CD4-positive, CD25-positive, alpha-beta regulatory T cell (primary cell): ENCODE measurements around the gene MAPKAP1. TPM values are rescaled to one million over a fixed set of nuclear protein-coding genes. Genes with fewer than 3 reads are reported as not detected.

ENCODE experiments used
- ATAC-seq, 2 donors: fragments of 150-1000 bp; cut with Tn5 transposase; one replicate each; pipeline ENCODE4 v1.10.0; 2021; ENCODE audit warnings: low read depth in 2 of 2, moderate number of reproducible peaks in 2 of 2, moderate library complexity in 1 of 2
- DNase-seq, 3 donors: peaks; one replicate each; pipeline versions ENCODE4 v3.0.0 to v3.0.0-alpha.2; 2012 to 2022; ENCODE audit warnings: mixed read lengths in 1 of 3
- H3K27ac ChIP-seq: one replicate; pipeline ENCODE4 v1.7.0; 2013; ENCODE audit warnings: mild to moderate bottlenecking, low read length; ENCODE audit not compliant: insufficient read depth, poor library complexity, severe bottlenecking
- H3K27me3 ChIP-seq: one replicate; pipeline ENCODE4 v1.7.0; 2013; ENCODE audit warnings: low read length; ENCODE audit not compliant: control insufficient read depth, insufficient read depth
- H3K36me3 ChIP-seq: one replicate; pipeline ENCODE4 v1.7.0; 2013; ENCODE audit warnings: mild to moderate bottlenecking, low read length, moderate library complexity; ENCODE audit not compliant: control insufficient read depth, insufficient read depth
- H3K4me1 ChIP-seq: 2 replicates; pipeline ENCODE4 v1.7.0; 2013; ENCODE audit warnings: mild to moderate bottlenecking, low read length; ENCODE audit not compliant: insufficient read depth, control insufficient read depth, poor library complexity, severe bottlenecking
- H3K4me3 ChIP-seq: one replicate; pipeline ENCODE4 v1.7.0; 2013; ENCODE audit warnings: low read depth, mild to moderate bottlenecking, low read length, moderate library complexity
- H3K9me3 ChIP-seq, 2 experiments: 1 replicate in 1 of 2; 2 replicates in 1 of 2; pipeline ENCODE4 v1.7.0; 2013; ENCODE audit warnings: low read length in 2 of 2, mild to moderate bottlenecking in 1 of 2, moderate library complexity in 1 of 2; ENCODE audit not compliant: control insufficient read depth in 2 of 2
- H3K27ac Mint-ChIP-seq, 3 donors: one replicate each; pipeline ENCODE4 v1.8.0; 2020 to 2022; ENCODE audit warnings: mild to moderate bottlenecking in 3 of 3, mixed read lengths in 3 of 3, moderate library complexity in 2 of 3
- H3K27me3 Mint-ChIP-seq: one replicate; pipeline ENCODE4 v1.8.0; 2022; ENCODE audit warnings: mild to moderate bottlenecking, mixed read lengths
- H3K36me3 Mint-ChIP-seq: one replicate; pipeline ENCODE4 v1.8.0; 2020; ENCODE audit warnings: mixed read lengths
- H3K4me1 Mint-ChIP-seq, 4 donors: one replicate each; pipeline ENCODE4 v1.8.0; 2020 to 2022; ENCODE audit warnings: mixed read lengths in 4 of 4, mild to moderate bottlenecking in 1 of 4
- H3K4me3 Mint-ChIP-seq, 4 donors: one replicate each; pipeline ENCODE4 v1.8.0; 2020 to 2022; ENCODE audit warnings: mild to moderate bottlenecking in 4 of 4, mixed read lengths in 4 of 4, moderate library complexity in 3 of 4
- H3K9me3 Mint-ChIP-seq, 7 donors: one replicate each; pipeline ENCODE4 v1.8.0; 2020 to 2022; ENCODE audit warnings: mixed read lengths in 7 of 7, mild to moderate bottlenecking in 3 of 7, moderate library complexity in 2 of 7
- polyA plus RNA-seq, 4 donors: library from polyadenylated mRNA; unstranded; fragments of 300-500 nt; fragmentation: Illumina TruSeq; gene quantifications; one replicate each; pipeline ENCODE4 v1.2.3, GENCODE V29; 2021
- total RNA-seq: library from RNA; stranded (reverse); gene quantifications from one replicate; pipeline ENCODE4 v1.2.3, GENCODE V29; 2022

The MAPKAP1 gene
- total and polyA plus RNA-seq, 5 donors from 2014 or later, result 40.8 to 53.2 (median 47.3) TPM

DNA sequence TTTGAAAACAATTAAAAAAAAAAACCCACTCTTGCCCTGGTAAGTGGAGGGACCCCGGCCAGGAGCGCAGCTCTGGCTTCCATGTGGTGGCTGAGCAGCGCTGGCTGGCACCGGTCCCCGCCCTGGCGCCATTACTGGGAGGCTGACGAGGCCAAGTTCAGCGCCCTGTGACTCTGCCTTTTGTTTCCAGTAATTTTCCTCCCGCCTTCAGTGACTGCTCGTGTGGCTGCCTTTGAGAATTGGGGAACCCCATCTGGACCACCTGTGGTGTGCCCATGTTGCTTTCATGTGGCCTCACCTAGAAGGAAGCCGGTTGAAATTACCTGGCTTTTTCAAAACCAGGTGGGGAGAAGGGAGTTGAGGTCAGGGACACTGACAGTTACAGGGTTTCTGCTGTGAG is 309.3 kb downstream of the MAPKAP1 start:
- no peak for DNase-seq
- H3K27ac Mint-ChIP-seq, result no peak overlapping the region
- H3K9me3 Mint-ChIP-seq, result peaks cover 0 to 2% (median 0%) of the 10 kb centered on the region in 7 donors
- no peaks in the 10 kb centered on the region for H3K27me3 ChIP-seq
- H3K4me3 Mint-ChIP-seq, result no peak overlapping the region
- no peaks in the 10 kb centered on the region for H3K36me3 ChIP-seq
- H3K4me1 Mint-ChIP-seq, result no peaks in the 10 kb centered on the region
- no peak overlapping the region for H3K4me3 ChIP-seq
- H3K36me3 Mint-ChIP-seq, result peaks cover 3% of the 10 kb centered on the region
- no peaks in the 10 kb centered on the region for H3K4me1 ChIP-seq
- no peaks in the 10 kb centered on the region for H3K9me3 ChIP-seq
- peaks cover 4% of the 10 kb centered on the region for H3K27me3 Mint-ChIP-seq
- ATAC-seq, result no peak
- H3K27ac ChIP-seq, result no peak overlapping the region

DNA sequence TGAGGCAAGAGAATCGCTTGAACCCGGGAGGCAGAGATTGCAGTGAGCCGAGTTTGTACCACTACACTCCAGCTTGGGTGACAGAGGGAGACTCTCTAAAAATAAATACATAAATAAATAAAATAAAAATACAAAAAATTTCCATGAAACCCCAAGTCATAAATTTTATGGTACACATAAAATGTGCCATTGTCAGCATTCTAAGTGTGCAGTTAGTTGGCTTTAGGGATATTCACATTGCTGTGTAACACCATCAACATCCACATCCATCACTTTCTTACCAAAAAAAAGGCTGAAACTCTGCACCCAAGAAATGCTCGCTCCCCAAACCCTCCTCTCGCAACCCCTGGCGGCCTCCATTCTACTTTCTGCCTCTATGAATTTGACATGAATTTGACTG is 310.2 kb downstream of the MAPKAP1 start:
- DNase-seq (no peak), ATAC-seq (no peak)
- Mint-ChIP-seq H3K27me3 (peaks cover 4% of the 10 kb centered on the region), H3K36me3 (peaks cover 3% of the 10 kb centered on the region), H3K9me3 (peaks cover 0 to 2% (median 0%) of the 10 kb centered on the region in 7 donors), H3K27ac (no peak overlapping the region), H3K4me3 (no peak overlapping the region), H3K4me1 (no peaks in the 10 kb centered on the region)
- no peaks in the 10 kb centered on the region for H3K36me3 ChIP-seq
- H3K4me1 ChIP-seq, result no peaks in the 10 kb centered on the region
- no peaks in the 10 kb centered on the region for H3K9me3 ChIP-seq
- H3K4me3 ChIP-seq, result no peak overlapping the region
- no peak overlapping the region for H3K27ac ChIP-seq
- no peaks in the 10 kb centered on the region for H3K27me3 ChIP-seq

DNA sequence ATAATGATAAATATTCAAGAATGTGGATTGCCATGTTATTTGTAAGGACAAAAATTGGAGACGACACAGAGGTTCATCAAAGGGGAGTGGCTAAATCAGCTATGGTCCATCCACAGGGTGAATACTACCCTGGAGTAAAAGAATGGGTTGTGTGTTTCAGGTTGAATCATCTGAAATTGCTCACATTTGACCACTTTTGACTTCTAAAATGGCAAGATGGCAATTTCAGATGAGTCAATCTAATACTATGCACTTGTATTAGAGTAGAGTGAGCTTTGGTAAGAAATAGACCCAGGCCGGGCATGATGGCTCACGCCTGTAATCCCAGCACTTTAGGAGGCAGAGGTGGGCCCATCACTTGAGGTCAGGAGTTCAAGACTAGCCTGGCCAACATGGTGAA is 313.6 kb downstream of the MAPKAP1 start:
- DNase-seq (no peak), ATAC-seq (no peak)
- H3K4me1 ChIP-seq, result no peaks in the 10 kb centered on the region
- no peaks in the 10 kb centered on the region for H3K36me3 ChIP-seq
- Mint-ChIP-seq H3K36me3 (peaks cover 3% of the 10 kb centered on the region), H3K9me3 (peaks cover 0 to 2% (median 0%) of the 10 kb centered on the region in 7 donors), H3K27ac (no peak overlapping the region), H3K4me1 (no peaks in the 10 kb centered on the region), H3K27me3 (peaks cover 4% of the 10 kb centered on the region), H3K4me3 (no peak overlapping the region)
- no peaks in the 10 kb centered on the region for H3K27me3 ChIP-seq
- H3K27ac ChIP-seq, result no peak overlapping the region
- no peaks in the 10 kb centered on the region for H3K9me3 ChIP-seq
- no peak overlapping the region for H3K4me3 ChIP-seq

DNA sequence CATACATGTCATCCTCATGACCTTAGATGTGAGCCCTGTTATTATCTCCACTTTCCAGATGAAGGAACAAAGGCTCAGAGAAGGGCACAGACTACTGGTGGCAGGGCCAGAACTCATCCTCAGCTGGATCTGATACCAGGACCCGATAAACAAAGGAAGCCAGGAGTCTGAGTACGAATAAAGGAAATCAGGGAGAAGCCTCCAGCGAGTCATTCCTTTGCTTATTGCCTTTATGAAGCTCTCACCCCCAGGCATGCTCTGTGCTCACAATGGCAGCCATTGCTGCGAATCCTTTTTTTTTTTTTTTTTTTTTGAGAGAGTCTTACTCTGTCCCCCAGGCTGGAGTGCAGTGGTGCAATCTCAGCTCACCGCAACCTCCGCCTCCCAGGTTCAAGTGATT is 315.3 kb downstream of the MAPKAP1 start:
- no peak overlapping the region for H3K27ac ChIP-seq
- H3K9me3 ChIP-seq, result no peaks in the 10 kb centered on the region
- Mint-ChIP-seq H3K4me3 (no peak overlapping the region), H3K36me3 (peaks cover 3% of the 10 kb centered on the region), H3K27me3 (peaks cover 4% of the 10 kb centered on the region), H3K4me1 (no peaks in the 10 kb centered on the region), H3K9me3 (peaks cover 0 to 3% (median 0%) of the 10 kb centered on the region in 7 donors), H3K27ac (no peak overlapping the region)
- no peak for DNase-seq
- no peaks in the 10 kb centered on the region for H3K36me3 ChIP-seq
- no peaks in the 10 kb centered on the region for H3K4me1 ChIP-seq
- ATAC-seq, result no peak
- no peak overlapping the region for H3K4me3 ChIP-seq
- no peaks in the 10 kb centered on the region for H3K27me3 ChIP-seq

DNA sequence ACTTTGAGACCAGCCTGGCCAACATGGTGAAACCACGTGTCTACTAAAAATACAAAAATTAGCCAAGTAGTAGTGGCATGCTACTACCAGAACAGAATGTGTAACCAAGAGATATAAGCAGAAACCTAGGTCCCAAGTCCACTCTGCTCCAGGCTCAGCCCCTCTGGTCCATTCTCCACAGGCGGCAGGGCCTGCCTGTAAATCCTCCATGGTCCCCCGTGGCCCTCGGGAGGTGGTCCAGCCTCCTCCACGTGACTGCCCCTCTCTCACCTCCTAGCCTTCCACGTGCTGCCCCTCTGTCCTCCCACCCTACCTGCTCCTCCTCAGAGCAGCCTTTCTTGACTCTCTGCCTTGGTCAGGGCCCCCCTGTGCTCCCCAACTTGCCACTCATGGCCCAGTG is 318.0 kb downstream of the MAPKAP1 start:
- Mint-ChIP-seq H3K4me3 (no peak overlapping the region), H3K27me3 (peaks cover 4% of the 10 kb centered on the region), H3K4me1 (no peaks in the 10 kb centered on the region), H3K27ac (no peak overlapping the region), H3K36me3 (no peaks in the 10 kb centered on the region), H3K9me3 (peaks cover 0 to 2% (median 0%) of the 10 kb centered on the region in 7 donors)
- Histone ChIP-seq H3K27me3 (no peaks in the 10 kb centered on the region), H3K36me3 (no peaks in the 10 kb centered on the region), H3K4me3 (no peak overlapping the region), H3K4me1 (no peaks in the 10 kb centered on the region), H3K9me3 (no peaks in the 10 kb centered on the region), H3K27ac (no peak overlapping the region)
- DNase-seq (no peak), ATAC-seq (no peak)

DNA sequence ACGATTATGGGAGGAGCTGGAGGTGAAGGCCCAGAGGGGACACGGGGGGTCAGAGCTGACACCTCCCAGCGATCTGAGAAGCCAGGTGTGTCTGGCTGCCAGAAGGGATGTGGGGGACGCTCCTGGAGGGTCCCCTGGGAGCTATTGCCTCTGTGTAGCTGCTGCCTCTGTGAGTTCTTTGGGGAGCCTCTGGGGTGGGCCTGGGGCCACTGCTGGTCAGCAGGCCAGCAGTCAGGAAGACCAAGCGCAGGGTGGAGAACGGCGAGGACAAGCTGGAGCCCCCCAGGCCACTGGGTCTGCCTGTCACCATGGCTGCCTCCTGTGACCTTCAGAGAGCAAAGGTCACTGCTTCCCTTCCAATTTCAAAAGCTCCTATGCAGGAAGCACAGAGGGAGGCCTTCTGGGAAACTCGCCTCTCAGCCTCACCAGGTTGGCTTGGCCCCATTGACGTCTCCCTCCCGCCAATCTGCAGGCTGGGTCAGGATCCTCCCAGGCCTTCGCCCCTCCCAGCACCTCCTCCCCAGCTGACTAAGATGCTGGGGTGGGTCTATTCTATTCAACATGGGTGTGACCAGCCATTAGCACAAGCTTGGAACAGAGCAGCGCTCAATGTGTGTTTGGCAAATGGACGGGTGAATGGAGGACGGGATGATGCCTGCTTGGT is 319.0 kb downstream of the MAPKAP1 start:
- Histone ChIP-seq H3K4me1 (no peaks in the 10 kb centered on the region), H3K36me3 (no peaks in the 10 kb centered on the region), H3K27me3 (no peaks in the 10 kb centered on the region), H3K27ac (no peak overlapping the region), H3K4me3 (no peak overlapping the region), H3K9me3 (no peaks in the 10 kb centered on the region)
- H3K36me3 Mint-ChIP-seq, result no peaks in the 10 kb centered on the region
- DNase-seq (no peak), ATAC-seq (no peak)
- H3K4me3 Mint-ChIP-seq, result no peak overlapping the region
- peaks cover 4% of the 10 kb centered on the region for H3K27me3 Mint-ChIP-seq
- peak overlapping the region in 1 of 3 donors; percentile 36 for H3K27ac Mint-ChIP-seq
- peaks cover 0 to 2% (median 0%) of the 10 kb centered on the region in 7 donors for H3K9me3 Mint-ChIP-seq
- no peaks in the 10 kb centered on the region for H3K4me1 Mint-ChIP-seq

Other genes with a start within 250 kb of the MAPKAP1 start
- 18.3 TPM for gene PBX3, start 40.2 kb upstream of the MAPKAP1 start, total RNA-seq
- 1 to 10 TPM; 3.7 to 7.7 (median 4.5) TPM for gene PBX3, start 40.2 kb upstream of the MAPKAP1 start, polyA plus RNA-seq